Activated T-helper 17 cell treated with anti-CD3 and anti-CD28 coated beads, Interleukin-2, amount 50 U/mL, for 72 hours (primary cell): ENCODE data around the gene CSH1. TPM values are rescaled to one million over a fixed set of nuclear protein-coding genes. Genes with fewer than 3 reads are reported as not detected.

Experiments
- total RNA-seq, 2 donors: library from RNA; stranded (reverse); gene quantifications; one replicate each; pipeline ENCODE4 v1.2.3, GENCODE V29; 2022

The CSH1 gene
- total RNA-seq, 2 donors from 2014 or later, result 7.6 to 8.2 TPM

Other genes starting within 250 kb of the CSH1 start
- 100 to 1,000 TPM; 101 to 144 TPM for gene LIMD2, start 196.4 kb downstream of the CSH1 start, total RNA-seq
- gene STRADA, start 154.8 kb downstream of the CSH1 start, total RNA-seq, result 10 to 100 TPM; 49.0 to 56.8 TPM
- gene CCDC47, start 123.0 kb downstream of the CSH1 start, total RNA-seq, result 10 to 100 TPM; 75.5 to 99.9 TPM
- 100 to 1,000 TPM; 119 to 121 TPM for gene DDX42, start 122.4 kb downstream of the CSH1 start, total RNA-seq
- gene PSMC5, start 69.1 kb downstream of the CSH1 start, total RNA-seq, result 100 to 1,000 TPM; 102 to 172 TPM
- 10 to 100 TPM; 36.3 to 74.1 TPM for gene FTSJ3, start 68.9 kb downstream of the CSH1 start, total RNA-seq
- gene SMARCD2, start 53.9 kb downstream of the CSH1 start, total RNA-seq, result 100 to 1,000 TPM in 1 of 2 donors, 10 to 100 TPM in 1; 82.7 to 112 TPM
- 1 to 10 TPM; 2.3 to 3.5 TPM for gene CSH2, start 22.9 kb downstream of the CSH1 start, total RNA-seq
- gene GH2, start 14.6 kb downstream of the CSH1 start, total RNA-seq, result not detected
- gene CSHL1, start 14.7 kb upstream of the CSH1 start, total RNA-seq, result under 1 TPM in 1 of 2 donors, not detected in 1; 0.61 TPM
- gene GH1, start 22.3 kb upstream of the CSH1 start, total RNA-seq, result under 1 TPM in 1 of 2 donors, not detected in 1; 0.56 TPM
- 10 to 100 TPM; 29.3 to 41.4 TPM for gene CD79B, start 35.8 kb upstream of the CSH1 start, total RNA-seq
- gene SCN4A, start 76.3 kb upstream of the CSH1 start, total RNA-seq, result under 1 TPM; 0.32 to 0.37 TPM
- 1 to 10 TPM; 2.9 to 3.2 TPM for gene PRR29, start 101.8 kb upstream of the CSH1 start, total RNA-seq
- gene ICAM2, start 124.1 kb upstream of the CSH1 start, total RNA-seq, result 10 to 100 TPM; 43.0 to 54.9 TPM
- gene ERN1, start 233.6 kb upstream of the CSH1 start, total RNA-seq, result 10 to 100 TPM; 42.2 to 93.3 TPM